Upper lobe of left lung (tissue), 4 donors: ENCODE data around the gene GPR45.

Source experiments
- EP300 ChIP-seq, 4 donors: sonication (generic); formaldehyde crosslinking; IDR thresholded peaks; one replicate each; pipeline ENCODE4 v1.5.1; 2017; ENCODE audit warnings: antibody characterized with exemption in 4 of 4, control low read depth in 2 of 4
- POLR2A ChIP-seq, 4 donors: fragments of 450-650 bp; IDR thresholded peaks; one replicate each; pipeline ENCODE4 v1.5.1; 2016 to 2017; ENCODE audit warnings: antibody characterized with exemption in 4 of 4, mild to moderate bottlenecking in 2 of 4

- TF ChIP-seq POLR2A (IDR thresholded peaks at IDR 0.05) (no peak), EP300 (IDR thresholded peaks at IDR 0.05) (no peak)
These were observed 15.0 kb downstream of the GPR45 start for GRCh38 chr2:105256431-105257047.
